ENCODE results near the gene LMO7.

DNA sequence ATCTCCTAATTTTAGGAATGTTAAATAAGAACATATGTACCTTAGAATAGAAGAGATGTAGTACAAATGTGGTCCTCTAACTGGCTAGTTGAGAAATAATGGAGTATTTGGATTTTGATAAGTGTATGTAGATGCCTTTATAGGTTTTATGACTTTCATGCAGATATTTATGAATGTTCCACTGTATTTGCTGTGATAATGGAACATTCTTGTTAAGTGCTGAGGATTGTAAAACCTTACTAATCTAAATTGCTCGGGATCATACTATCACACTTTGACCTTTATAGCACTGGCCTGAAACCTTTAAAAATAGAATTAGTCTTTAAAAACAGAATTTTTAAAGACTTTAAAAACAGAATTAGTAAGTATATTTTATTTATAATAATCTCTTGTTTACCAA lies 135.1 kb downstream of the LMO7 start:
- TF ChIP-seq POLR2A (IDR thresholded peaks at IDR 0.05), result no peak
- no peak for TF ChIP-seq POLR2AphosphoS5 (IDR thresholded peaks at IDR 0.05)
- no peak for TF ChIP-seq CTCF (IDR thresholded peaks at IDR 0.05)
- TF ChIP-seq EP300 (IDR thresholded peaks at IDR 0.05), result no peak
